H1 (cell line): ENCODE measurements around the gene APOL6. TPM values are rescaled to one million over a fixed set of nuclear protein-coding genes. Genes with fewer than 3 reads are reported as not detected.
"Not testable (repeated sequence)": the region's sequence is repeated elsewhere in the genome, so short reads cannot be mapped to it uniquely, and the experiment has no call there.

Experiments
- CTCF ChIA-PET: fragments of 300-600 bp; sonication (Branson Sonifier 250); formaldehyde crosslinking; loops from one replicate; lab custom pipeline; 2021; ENCODE audit not compliant: partially characterized antibody; lab: Charles Lee
- POLR2A ChIA-PET: fragments of 300-600 bp; sonication (Branson Sonifier 250); formaldehyde crosslinking; loops from one replicate; lab custom pipeline; 2021; ENCODE audit warnings: inconsistent platforms; ENCODE audit not compliant: partially characterized antibody; lab: Charles Lee
- DNase-seq, 2 experiments: peaks; one replicate each; pipeline versions ENCODE4 v3.0.0 to v3.0.0-alpha.2; 2010 to 2022; ENCODE audit warnings: low spot score in 2 of 2, low read depth in 1 of 2, mixed read lengths in 1 of 2
- FAIRE-seq: peaks from 2 replicates; lab custom pipeline; 2011; peaks lifted over from hg19 to GRCh38; lab: Jason Lieb, UNC
- H2AFZ ChIP-seq: 2 replicates; pipeline ENCODE4 v1.8.1; 2012; ENCODE audit warnings: low read length, inconsistent platforms
- H2AK5ac ChIP-seq: 2 replicates; pipeline ENCODE4 v1.6.1; 2013; ENCODE audit warnings: low read depth, low read length
- H2BK120ac ChIP-seq: replicated peaks from 2 replicates; pipeline ENCODE3; 2013; ENCODE audit warnings: low read depth, low read length, inconsistent platforms
- H2BK12ac ChIP-seq: 2 replicates; pipeline ENCODE4 v1.6.1; 2013; ENCODE audit warnings: low read depth, low read length
- H2BK15ac ChIP-seq: 2 replicates; pipeline ENCODE4 v1.6.1; 2013; ENCODE audit warnings: low read length
- H2BK20ac ChIP-seq: 2 replicates; pipeline ENCODE4 v1.6.1; 2013; ENCODE audit warnings: low read length
- H2BK5ac ChIP-seq: 2 replicates; pipeline ENCODE4 v1.6.1; 2013; ENCODE audit warnings: low read depth, low read length
- H3K14ac ChIP-seq: 2 replicates; pipeline ENCODE4 v1.6.1; 2013; ENCODE audit warnings: inconsistent platforms; ENCODE audit not compliant: insufficient read length
- H3K18ac ChIP-seq: 2 replicates; pipeline ENCODE4 v1.6.1; 2013; ENCODE audit warnings: low read length; ENCODE audit errors: extremely low read depth
- H3K23ac ChIP-seq: 2 replicates; pipeline ENCODE4 v1.6.1; 2013; ENCODE audit warnings: inconsistent platforms; ENCODE audit not compliant: insufficient read length
- H3K23me2 ChIP-seq: 2 replicates; pipeline ENCODE4 v1.6.1; 2013; ENCODE audit warnings: low read depth, low read length
- H3K27ac ChIP-seq: 2 replicates; pipeline ENCODE4 v1.6.1; 2011; ENCODE audit warnings: low read depth, low read length, inconsistent platforms
- H3K27me3 ChIP-seq, 4 experiments: replicated peaks in 1 of 4; 1 replicate in 1 of 4; 2 replicates in 3 of 4; pipeline versions ENCODE4 v1.6.1 to v1.8.1; 2011 to 2013; ENCODE audit warnings: low read length in 3 of 4, mild to moderate bottlenecking in 3 of 4, inconsistent platforms in 2 of 4, mixed read lengths in 2 of 4, moderate library complexity in 1 of 4; ENCODE audit not compliant: control insufficient read depth in 3 of 4, insufficient read depth in 3 of 4; ENCODE audit errors: extremely low read depth in 1 of 4
- H3K36me3 ChIP-seq, 4 experiments: 2 replicates each; pipeline versions ENCODE4 v1.6.1 to v1.8.1; 2011 to 2013; ENCODE audit warnings: mild to moderate bottlenecking in 4 of 4, low read length in 3 of 4, moderate library complexity in 2 of 4, control low read depth in 1 of 4, inconsistent platforms in 1 of 4; ENCODE audit not compliant: insufficient read depth in 4 of 4, control insufficient read depth in 2 of 4
- H3K4ac ChIP-seq: replicated peaks from 2 replicates; pipeline ENCODE3; 2013; ENCODE audit warnings: low read length, low read depth, mixed read lengths, inconsistent platforms; ENCODE audit not compliant: insufficient read length
- H3K4me1 ChIP-seq, 4 experiments: replicated peaks in 1 of 4; 1 replicate in 1 of 4; 2 replicates in 3 of 4; pipeline versions ENCODE4 v1.6.1 to v1.8.1; 2011 to 2013; ENCODE audit warnings: low read length in 3 of 4, inconsistent platforms in 2 of 4, mixed read lengths in 1 of 4; ENCODE audit not compliant: insufficient read depth in 4 of 4, control insufficient read depth in 3 of 4
- H3K4me2 ChIP-seq, 2 experiments: 2 replicates each; pipeline versions ENCODE4 v1.6.1 to v1.8.1; 2011 to 2013; ENCODE audit warnings: low read depth in 2 of 2, low read length in 2 of 2, control low read depth in 1 of 2, inconsistent platforms in 1 of 2, mild to moderate bottlenecking in 1 of 2; ENCODE audit not compliant: insufficient read depth in 1 of 2
- H3K4me3 ChIP-seq, 4 experiments: fragments of 200-600, 300-600 bp in 1 of 4; sonication (generic), shearing (Covaris generic), sonication (Bioruptor Twin) in 1 of 4; 2 replicates each; pipeline versions ENCODE4 v1.5.1 to v1.8.1; 2011 to 2016; ENCODE audit warnings: low read length in 4 of 4, low read depth in 3 of 4, control low read depth in 2 of 4, inconsistent platforms in 2 of 4, mild to moderate bottlenecking in 2 of 4, mixed read lengths in 1 of 4, moderate library complexity in 1 of 4; ENCODE audit not compliant: insufficient read depth in 2 of 4; ENCODE audit errors: extremely low read depth in 1 of 4
- H3K56ac ChIP-seq: replicated peaks from 2 replicates; pipeline ENCODE3; 2013; ENCODE audit warnings: low read depth, mild to moderate bottlenecking, mixed read lengths, low read length, inconsistent platforms; ENCODE audit not compliant: insufficient read length
- H3K79me1 ChIP-seq: 2 replicates; pipeline ENCODE4 v1.6.1; 2013; ENCODE audit warnings: low read depth, low read length, control low read depth
- H3K79me2 ChIP-seq, 2 experiments: 2 replicates each; pipeline versions ENCODE4 v1.6.1 to v1.8.1; 2012 to 2013; ENCODE audit warnings: low read length in 2 of 2, mild to moderate bottlenecking in 2 of 2, inconsistent platforms in 1 of 2; ENCODE audit not compliant: insufficient read depth in 2 of 2, control insufficient read depth in 1 of 2
- H3K9ac ChIP-seq, 4 experiments: replicated peaks in 1 of 4; 1 replicate in 1 of 4; 2 replicates in 3 of 4; pipeline versions ENCODE4 v1.6.1 to v1.8.1; 2011 to 2013; ENCODE audit warnings: low read depth in 3 of 4, low read length in 3 of 4, control low read depth in 2 of 4, mild to moderate bottlenecking in 2 of 4, moderate library complexity in 2 of 4, inconsistent platforms in 1 of 4; ENCODE audit errors: extremely low read depth in 1 of 4
- H3K9me3 ChIP-seq, 2 experiments: 2 replicates each; pipeline versions ENCODE4 v1.6.1 to v1.8.1; 2012 to 2013; ENCODE audit warnings: mild to moderate bottlenecking in 2 of 2, moderate library complexity in 2 of 2, control low read depth in 1 of 2, inconsistent platforms in 1 of 2, low read depth in 1 of 2, low read length in 1 of 2, mixed read lengths in 1 of 2; ENCODE audit not compliant: insufficient read depth in 2 of 2
- H4K20me1 ChIP-seq, 2 experiments: replicated peaks in 1 of 2; 2 replicates each; pipeline versions ENCODE3 to v1.8.1; 2011 to 2013; ENCODE audit warnings: inconsistent platforms in 2 of 2, low read length in 2 of 2, mild to moderate bottlenecking in 1 of 2; ENCODE audit not compliant: insufficient read depth in 2 of 2, control insufficient read depth in 1 of 2
- H4K5ac ChIP-seq: 2 replicates; pipeline ENCODE4 v1.6.1; 2013; ENCODE audit warnings: low read length, low read depth, mixed read lengths, inconsistent platforms; ENCODE audit not compliant: insufficient read length
- H4K8ac ChIP-seq: 2 replicates; pipeline ENCODE4 v1.8.0; 2013; ENCODE audit warnings: mild to moderate bottlenecking, moderate library complexity, low read length, inconsistent platforms; ENCODE audit not compliant: insufficient read depth; ENCODE audit errors: extremely low read depth
- H4K91ac ChIP-seq: replicated peaks from 2 replicates; pipeline ENCODE3; 2013; ENCODE audit warnings: low read length, mixed read lengths, inconsistent platforms; ENCODE audit not compliant: insufficient read length
- WGBS, 2 experiments: shearing (Covaris generic) in 1 of 2; methylation state at CpG; one replicate each; pipeline versions ENCODE4 v1.1.6 to v1.1.7; 2013 to 2015; ENCODE audit warnings: low lambda C conversion rate in 2 of 2, mixed read lengths in 2 of 2, inconsistent platforms in 1 of 2, low coverage in 1 of 2, missing lambda C conversion rate in 1 of 2; ENCODE audit not compliant: insufficient replicate concordance in 2 of 2, insufficient coverage in 1 of 2, insufficient read length in 1 of 2; ENCODE audit errors: extremely low coverage in 1 of 2, missing lambda C conversion rate in 1 of 2; 5-methylcytosine and 5-hydroxymethylcytosine counted together
- polyA plus RNA-seq, 7 experiments: library from polyadenylated mRNA; depleted of rRNA in 3 of 7; stranded (reverse) in 5 of 7; unstranded in 2 of 7; fragments of >200 nt in 5 of 7; fragments of 200-250 nt in 2 of 7; gene quantifications; 1 replicate in 5 of 7; 2 replicates in 1 of 7; 4 replicates in 1 of 7; pipeline versions ENCODE4 v1.2.1 to v1.2.3, GENCODE V29; 2011 to 2013; ENCODE audit warnings: missing spikeins in 2 of 7, mixed read lengths in 2 of 7
- total RNA-seq: library from RNA; stranded (reverse); fragmentation: NEBNext Ultra II Directional; extraction: Animal tissue kit (Norgen Biotek cat#: 25700); gene quantifications from 2 replicates; pipeline ENCODE4 v1.2.1, GENCODE V29; 2021

APOL6 gene
- total and polyA plus RNA-seq, 2 of the 8 experiments (the other 6 are each of a cell fraction or from before 2014, with no cell fraction given) = 0.06 to 0.13 TPM

- H2BK120ac ChIP-seq, H3K4me2 ChIP-seq, H4K91ac ChIP-seq, H3K36me3 ChIP-seq, H3K79me1 ChIP-seq, H3K27ac ChIP-seq, H4K5ac ChIP-seq, H3K27me3 ChIP-seq, H3K79me2 ChIP-seq, H3K9me3 ChIP-seq, H2BK5ac ChIP-seq, H2BK20ac ChIP-seq, DNase-seq, H3K18ac ChIP-seq, FAIRE-seq, H3K23ac ChIP-seq, H2BK15ac ChIP-seq, POLR2A ChIA-PET, H2AFZ ChIP-seq, H3K4ac ChIP-seq, H2AK5ac ChIP-seq, H4K8ac ChIP-seq, H3K9ac ChIP-seq, H3K14ac ChIP-seq, H3K56ac ChIP-seq, H2BK12ac ChIP-seq, H4K20me1 ChIP-seq, H3K4me3 ChIP-seq, H3K23me2 ChIP-seq: not testable (repeated sequence)
- CTCF ChIA-PET = interaction anchor here (0.7 kb wide), 1 partner anchor 193 kb away, joined by 3 read pairs; no protein-coding TSS in a partner anchor
- 91% methylated on average over 5 of the region's 5 CpGs; no CpG with 5 or more reads in 1 of the 2 experiments for WGBS, 2 experiments
- H3K4me1 ChIP-seq = peaks cover 0 to 23% (median 14%) of the 10 kb centered on the region in 4 experiments; a peak in 6 of 7 replicates
These were observed 24.4 kb upstream of the APOL6 start for GRCh38 chr22:35623885-35624284.
